HG02642 (cell line): ENCODE results near the gene ADAM33.

Experiments used
- ATAC-seq: cut with Tn5 transposase; IDR thresholded peaks from one replicate; pipeline ENCODE4 v1.9.1; 2021; ENCODE audit warnings: mild to moderate bottlenecking; ENCODE audit not compliant: unreplicated experiment, poor library complexity

ADAM33 gene

GRCh38 chr20:3681931-3682781, at the start of gene ADAM33:
ADAM33 (minus strand) TSS chr20:3682010; CDS start chr20:3682004, 6 bp downstream.
- no peak for ATAC-seq

GRCh38 chr20:3730803-3731672, 49.2 kb upstream of the ADAM33 start:
- no peak for ATAC-seq

GRCh38 chr20:3729811-3730540, 48.2 kb upstream of the ADAM33 start:
- no peak for ATAC-seq

- ATAC-seq: no peak
Observed at GRCh38 chr20:3729378-3729777, 47.6 kb upstream of the ADAM33 start.

- no peak for ATAC-seq
Observed at GRCh38 chr20:3728876-3729275, 47.1 kb upstream of the ADAM33 start.

GRCh38 chr20:3728354-3728753, 46.5 kb upstream of the ADAM33 start:
- ATAC-seq: no peak

GRCh38 chr20:3727401-3728021, 45.7 kb upstream of the ADAM33 start:
- ATAC-seq: no peak

- ATAC-seq: no peak
Observed at GRCh38 chr20:3724356-3724755, 42.5 kb upstream of the ADAM33 start.

GRCh38 chr20:3723284-3723683, 41.5 kb upstream of the ADAM33 start:
- no peak for ATAC-seq

GRCh38 chr20:3721912-3722311, 40.1 kb upstream of the ADAM33 start:
- ATAC-seq: no peak

- ATAC-seq: no peak
Observed at GRCh38 chr20:3720626-3721025, 38.8 kb upstream of the ADAM33 start.

- ATAC-seq: no peak
Observed at GRCh38 chr20:3720068-3720467, 38.3 kb upstream of the ADAM33 start.

- ATAC-seq: no peak
Observed at GRCh38 chr20:3719046-3719445, 37.2 kb upstream of the ADAM33 start.

GRCh38 chr20:3716195-3716834, 34.5 kb upstream of the ADAM33 start:
- ATAC-seq: no peak

- ATAC-seq: no peak
Observed at GRCh38 chr20:3714092-3714491, 32.3 kb upstream of the ADAM33 start.

- ATAC-seq: no peak
Observed at GRCh38 chr20:3712279-3712873, 30.6 kb upstream of the ADAM33 start, which contains the start of gene SIGLEC1. SIGLEC1 (minus strand) TSS chr20:3712600; CDS start chr20:3707128, 5,472 bp downstream.

- no peak for ATAC-seq
Observed at GRCh38 chr20:3711484-3711941, 29.7 kb upstream of the ADAM33 start.

GRCh38 chr20:3710703-3711483, 29.1 kb upstream of the ADAM33 start:
- ATAC-seq: no peak
